Measurements from ENCODE around the gene LINGO1. TPM values are rescaled to one million over a fixed set of nuclear protein-coding genes. Genes with fewer than 3 reads are reported as not detected.

Gene LINGO1
- total RNA-seq, 6 experiments from 2014 or later, result 0.09 to 0.11 TPM; not detected in 4

DNA sequence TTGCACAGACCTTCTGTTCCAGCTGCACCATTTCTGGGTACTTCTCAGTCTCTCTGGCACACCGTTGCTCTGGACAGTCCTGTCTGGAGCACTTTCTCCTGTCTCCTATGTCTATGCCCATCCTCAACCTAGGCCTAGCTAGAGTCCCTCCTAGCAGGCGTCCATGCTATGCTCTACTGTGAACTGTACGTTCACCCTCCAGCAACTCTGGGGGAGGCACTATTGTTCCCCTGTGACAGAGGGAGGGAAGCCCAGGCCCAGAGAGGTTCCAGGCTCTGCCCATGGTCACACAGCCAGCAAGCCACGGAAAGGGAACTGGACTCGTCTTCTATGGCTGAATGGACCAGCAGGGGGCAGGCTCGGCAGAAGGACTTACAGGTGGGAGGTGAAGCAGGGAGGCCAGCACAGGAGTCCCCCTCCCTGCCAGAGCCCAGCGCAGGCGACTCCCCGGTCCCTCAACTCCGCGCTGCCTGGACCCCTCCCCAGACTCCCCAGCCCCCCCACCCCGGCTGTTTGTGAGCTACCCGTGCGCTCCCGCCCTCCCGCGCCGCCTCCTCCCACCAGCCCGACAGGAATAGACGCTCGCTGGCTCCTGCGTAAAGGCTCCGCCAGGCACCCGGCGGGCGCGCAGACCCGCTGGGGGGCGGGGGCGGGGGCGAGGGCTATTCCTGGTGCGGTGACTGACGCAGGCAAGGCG is 1.7 kb upstream of the LINGO1 start:
- Mint-ChIP-seq H3K36me3 (ENCODE audit: low read depth) (no peaks in the 10 kb centered on the region), H3K27ac (no peak overlapping the region), H3K4me1 (ENCODE audit: low read depth) (no peaks in the 10 kb centered on the region), H3K27me3 (ENCODE audit: insufficient read depth) (peaks cover 35% of the 10 kb centered on the region), H3K9me3 (no peaks in the 10 kb centered on the region), H3K4me3 (no peak overlapping the region)
- peak; percentile 45 for DNase-seq
- TF ChIP-seq, protein P1, sequence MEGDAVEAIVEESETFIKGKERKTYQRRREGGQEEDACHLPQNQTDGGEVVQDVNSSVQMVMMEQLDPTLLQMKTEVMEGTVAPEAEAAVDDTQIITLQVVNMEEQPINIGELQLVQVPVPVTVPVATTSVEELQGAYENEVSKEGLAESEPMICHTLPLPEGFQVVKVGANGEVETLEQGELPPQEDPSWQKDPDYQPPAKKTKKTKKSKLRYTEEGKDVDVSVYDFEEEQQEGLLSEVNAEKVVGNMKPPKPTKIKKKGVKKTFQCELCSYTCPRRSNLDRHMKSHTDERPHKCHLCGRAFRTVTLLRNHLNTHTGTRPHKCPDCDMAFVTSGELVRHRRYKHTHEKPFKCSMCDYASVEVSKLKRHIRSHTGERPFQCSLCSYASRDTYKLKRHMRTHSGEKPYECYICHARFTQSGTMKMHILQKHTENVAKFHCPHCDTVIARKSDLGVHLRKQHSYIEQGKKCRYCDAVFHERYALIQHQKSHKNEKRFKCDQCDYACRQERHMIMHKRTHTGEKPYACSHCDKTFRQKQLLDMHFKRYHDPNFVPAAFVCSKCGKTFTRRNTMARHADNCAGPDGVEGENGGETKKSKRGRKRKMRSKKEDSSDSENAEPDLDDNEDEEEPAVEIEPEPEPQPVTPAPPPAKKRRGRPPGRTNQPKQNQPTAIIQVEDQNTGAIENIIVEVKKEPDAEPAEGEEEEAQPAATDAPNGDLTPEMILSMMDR (IDR thresholded peaks at IDR 0.05), result peak; percentile 79

DNA sequence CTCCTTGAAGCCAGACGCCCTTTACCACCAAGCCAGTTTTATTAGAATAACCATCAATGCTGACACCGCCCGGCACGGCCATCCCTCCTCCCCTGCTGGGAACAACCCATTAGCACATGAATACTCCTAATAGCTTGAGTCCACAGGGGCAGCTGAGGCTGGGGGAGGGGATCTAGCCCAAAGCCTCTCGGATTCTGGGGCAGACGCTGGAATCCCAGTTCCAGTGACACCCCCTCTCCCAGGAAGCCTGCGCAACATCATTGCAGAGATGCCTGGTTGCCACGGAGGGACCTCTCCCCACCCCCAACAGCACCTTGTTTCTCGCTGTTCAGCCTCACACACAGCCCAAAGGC is 1.2 kb upstream of the LINGO1 start:
- no peaks in the 10 kb centered on the region for H3K9me3 Mint-ChIP-seq
- DNase-seq, result no peak
- no peaks in the 10 kb centered on the region for H3K4me1 Mint-ChIP-seq (ENCODE audit: low read depth)
- no peaks in the 10 kb centered on the region for H3K36me3 Mint-ChIP-seq (ENCODE audit: low read depth)
- peaks cover 34% of the 10 kb centered on the region for H3K27me3 Mint-ChIP-seq (ENCODE audit: insufficient read depth)
- H3K27ac Mint-ChIP-seq, result no peak overlapping the region
- peak overlapping the region; percentile 27; the same call in 1 of the 2 replicates for H3K4me3 Mint-ChIP-seq
- TF ChIP-seq, protein P1 (IDR thresholded peaks at IDR 0.05), result no peak

DNA sequence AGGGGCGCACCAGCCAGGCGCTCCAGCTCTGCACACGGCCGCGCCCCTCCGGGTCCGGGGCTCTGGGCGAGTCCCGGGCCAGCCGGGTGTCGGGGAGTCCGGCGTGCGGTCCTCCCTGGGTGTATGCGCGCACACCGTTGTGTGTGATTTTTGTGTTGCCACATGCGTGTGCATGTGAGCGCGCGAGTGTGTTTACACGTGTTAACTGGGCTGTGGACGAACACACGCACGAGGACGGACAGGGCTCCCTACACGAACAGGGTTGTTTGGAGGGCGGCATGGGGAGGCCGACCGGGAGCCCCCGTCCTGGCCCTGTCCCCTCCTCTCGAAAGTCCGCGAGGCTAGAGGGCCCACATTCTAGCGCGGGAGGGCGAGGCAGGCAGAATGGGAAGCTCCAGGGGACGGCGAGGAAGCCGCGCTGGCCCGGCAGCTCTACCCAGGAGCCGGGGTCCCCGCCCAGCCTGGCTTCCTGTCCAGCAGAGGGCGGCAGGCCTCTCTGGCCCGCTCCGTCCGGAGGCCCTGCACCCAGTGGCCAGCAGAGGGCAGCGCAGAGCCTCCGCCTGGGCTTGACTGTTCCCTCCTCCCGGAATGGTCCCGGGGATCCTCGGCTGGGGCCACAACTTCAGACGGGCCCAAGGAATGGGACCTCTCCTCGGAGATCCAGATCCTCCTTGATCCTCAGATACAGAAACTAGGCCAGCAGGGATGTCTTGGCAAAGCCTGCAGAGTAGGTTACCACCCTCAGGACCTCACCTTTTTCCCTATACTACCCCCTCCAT is 611 bp upstream of the LINGO1 start:
- H3K36me3 Mint-ChIP-seq (ENCODE audit: low read depth), result no peaks in the 10 kb centered on the region
- H3K9me3 Mint-ChIP-seq, result no peaks in the 10 kb centered on the region
- peak overlapping the region; percentile 69 for H3K4me3 Mint-ChIP-seq
- TF ChIP-seq, protein P1 (IDR thresholded peaks at IDR 0.05), result peak; percentile 100
- H3K27me3 Mint-ChIP-seq (ENCODE audit: insufficient read depth), result peaks cover 30% of the 10 kb centered on the region
- peak; percentile 62 for DNase-seq
- H3K27ac Mint-ChIP-seq, result no peak overlapping the region
- H3K4me1 Mint-ChIP-seq (ENCODE audit: low read depth), result no peaks in the 10 kb centered on the region

DNA sequence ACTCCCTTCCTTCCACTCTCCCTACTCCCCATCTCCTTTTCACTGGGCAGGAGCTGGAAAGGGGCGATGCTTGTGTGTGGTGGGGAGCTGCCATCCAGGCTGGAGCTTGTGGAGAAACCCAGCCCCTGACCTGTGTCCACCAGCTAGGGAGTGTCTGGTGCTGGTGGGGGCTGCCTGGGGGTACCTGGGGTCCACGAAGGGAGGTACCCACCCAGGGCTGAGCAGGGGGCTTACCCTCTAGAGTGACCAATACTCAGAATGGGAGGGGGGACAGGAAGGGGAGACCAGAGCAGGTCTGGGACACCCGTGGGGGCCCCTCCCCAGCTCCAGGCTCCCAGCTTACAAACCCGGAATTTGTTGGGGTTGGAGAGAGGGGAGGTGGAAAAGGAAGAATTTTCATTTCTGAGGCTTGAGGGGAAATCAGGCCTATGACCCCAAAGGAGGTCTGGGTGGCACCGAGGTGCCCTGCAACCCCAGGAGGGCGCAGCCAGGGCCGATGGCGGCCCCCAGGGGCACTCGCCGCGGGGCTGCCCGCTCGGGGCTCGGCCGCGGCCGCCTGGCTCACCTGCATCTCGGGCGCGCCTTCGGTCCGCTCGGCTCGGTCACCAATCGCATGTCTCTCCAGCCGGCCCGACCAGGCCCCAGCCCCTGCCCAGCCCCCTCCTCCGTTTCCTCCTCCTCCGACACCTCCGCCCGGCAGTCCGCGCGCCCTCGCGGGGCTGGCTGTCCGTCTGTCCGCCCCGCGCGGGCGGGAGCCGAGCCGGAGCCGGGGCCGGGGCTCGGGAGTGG is 773 bp downstream of the LINGO1 start:
- Mint-ChIP-seq H3K36me3 (ENCODE audit: low read depth) (no peaks in the 10 kb centered on the region), H3K27ac (no peak overlapping the region), H3K9me3 (no peaks in the 10 kb centered on the region), H3K4me1 (ENCODE audit: low read depth) (no peaks in the 10 kb centered on the region), H3K27me3 (ENCODE audit: insufficient read depth) (peaks cover 32% of the 10 kb centered on the region), H3K4me3 (no peak overlapping the region)
- TF ChIP-seq, protein P1 (IDR thresholded peaks at IDR 0.05), result no peak
- no peak for DNase-seq

DNA sequence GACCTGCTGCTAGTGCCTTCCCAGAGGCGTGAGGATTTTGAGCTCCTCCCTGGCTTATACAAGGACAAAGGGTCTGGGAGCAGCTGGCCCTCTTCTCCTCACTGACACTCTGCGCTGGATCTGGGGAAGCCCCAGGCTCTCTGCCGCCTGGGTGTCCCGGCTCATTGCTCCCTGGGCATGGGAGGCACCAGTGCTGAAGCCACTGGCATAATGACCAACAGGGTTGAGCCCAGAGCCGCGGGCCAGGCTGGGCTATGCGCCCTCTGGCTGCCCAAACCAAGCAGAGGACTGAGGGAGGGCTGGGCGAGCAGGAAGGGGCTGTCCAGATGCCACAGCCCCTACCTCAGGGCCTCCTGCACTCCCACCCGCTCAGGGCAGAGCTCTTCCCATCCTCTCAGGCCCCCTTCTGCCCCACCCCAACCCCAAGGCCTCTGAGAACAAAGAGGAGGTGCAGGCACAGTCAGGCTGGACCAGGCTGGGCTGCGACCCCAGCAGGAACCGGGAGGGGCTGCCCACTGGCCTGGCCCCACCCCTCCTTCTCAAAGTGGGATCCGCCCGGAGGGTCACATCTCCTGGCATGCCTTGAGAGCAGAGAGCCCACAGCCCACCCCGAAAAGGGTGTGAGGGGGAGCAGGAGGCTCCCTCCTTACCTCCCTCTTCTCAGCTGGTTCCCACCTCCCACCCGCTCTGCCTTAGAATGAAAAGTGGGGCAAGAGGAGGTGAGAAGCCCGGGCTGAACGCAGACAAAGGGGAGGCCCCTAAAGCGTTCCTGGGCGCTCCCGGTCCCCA is 1.6 kb downstream of the LINGO1 start:
- no peak overlapping the region for H3K4me3 Mint-ChIP-seq
- H3K4me1 Mint-ChIP-seq (ENCODE audit: low read depth), result no peaks in the 10 kb centered on the region
- no peaks in the 10 kb centered on the region for H3K36me3 Mint-ChIP-seq (ENCODE audit: low read depth)
- no peak for DNase-seq
- H3K9me3 Mint-ChIP-seq, result no peaks in the 10 kb centered on the region
- TF ChIP-seq, protein P1 (IDR thresholded peaks at IDR 0.05), result peak; percentile 32; the same call in 1 of the 2 replicates
- no peak overlapping the region for H3K27ac Mint-ChIP-seq
- H3K27me3 Mint-ChIP-seq (ENCODE audit: insufficient read depth), result peaks cover 32% of the 10 kb centered on the region
